CD4-positive, alpha-beta T cell treated with Interferon gamma for 1 hour (primary cell): ENCODE results near the gene CCDC63.
A peak's percentile ranks its signal among the peaks of the same experiment; 100 is the strongest.
"Not testable (repeated sequence)": the region's sequence is repeated elsewhere in the genome, so short reads cannot be mapped to it uniquely, and the experiment has no call there.

Source experiments
- DNase-seq: peaks from one replicate; pipeline ENCODE4 v3.0.0-alpha.2; 2020

The CCDC63 gene

DNA sequence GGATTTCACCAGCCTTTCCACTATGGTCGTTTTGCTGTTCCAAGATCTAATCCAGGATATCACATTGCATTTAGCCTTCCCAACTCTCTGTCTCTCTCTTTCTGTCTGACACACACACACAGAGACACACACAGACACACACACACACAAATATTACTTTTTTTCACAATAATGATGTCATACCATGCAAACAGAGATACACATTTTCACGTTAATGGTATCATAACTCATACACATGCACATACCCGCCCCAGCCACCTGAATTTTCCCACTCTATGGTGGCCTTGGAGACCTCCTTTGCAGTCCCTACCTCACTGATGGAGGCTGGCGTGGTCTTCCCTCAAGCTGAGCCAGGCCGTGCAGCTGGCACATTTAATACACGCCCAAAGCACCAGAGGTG, 80.8 kb downstream of the CCDC63 start:
- DNase-seq = no peak

GRCh38 chr12:110928700-110929099, 81.9 kb downstream of the CCDC63 start:
- no peak for DNase-seq

DNA sequence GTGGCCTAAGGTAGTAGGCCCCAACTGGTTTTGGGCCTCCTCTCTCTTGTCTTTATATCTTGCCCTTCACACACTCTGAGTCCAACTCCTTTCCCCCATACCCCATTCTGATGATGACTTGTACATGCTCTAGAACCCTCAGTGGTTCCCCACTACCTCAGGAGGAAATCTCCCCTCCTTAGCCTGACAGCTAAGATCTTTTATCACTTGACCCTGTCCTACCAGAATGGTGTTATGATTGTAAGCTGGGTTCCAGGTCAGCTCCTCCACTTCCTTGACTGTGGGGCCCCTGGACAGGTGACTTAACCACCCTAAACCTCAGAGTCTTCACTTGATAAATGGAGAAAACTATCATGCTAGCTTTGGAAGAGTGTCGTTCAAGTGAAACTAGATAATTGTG, 83.0 kb downstream of the CCDC63 start:
- DNase-seq = no peak

DNA sequence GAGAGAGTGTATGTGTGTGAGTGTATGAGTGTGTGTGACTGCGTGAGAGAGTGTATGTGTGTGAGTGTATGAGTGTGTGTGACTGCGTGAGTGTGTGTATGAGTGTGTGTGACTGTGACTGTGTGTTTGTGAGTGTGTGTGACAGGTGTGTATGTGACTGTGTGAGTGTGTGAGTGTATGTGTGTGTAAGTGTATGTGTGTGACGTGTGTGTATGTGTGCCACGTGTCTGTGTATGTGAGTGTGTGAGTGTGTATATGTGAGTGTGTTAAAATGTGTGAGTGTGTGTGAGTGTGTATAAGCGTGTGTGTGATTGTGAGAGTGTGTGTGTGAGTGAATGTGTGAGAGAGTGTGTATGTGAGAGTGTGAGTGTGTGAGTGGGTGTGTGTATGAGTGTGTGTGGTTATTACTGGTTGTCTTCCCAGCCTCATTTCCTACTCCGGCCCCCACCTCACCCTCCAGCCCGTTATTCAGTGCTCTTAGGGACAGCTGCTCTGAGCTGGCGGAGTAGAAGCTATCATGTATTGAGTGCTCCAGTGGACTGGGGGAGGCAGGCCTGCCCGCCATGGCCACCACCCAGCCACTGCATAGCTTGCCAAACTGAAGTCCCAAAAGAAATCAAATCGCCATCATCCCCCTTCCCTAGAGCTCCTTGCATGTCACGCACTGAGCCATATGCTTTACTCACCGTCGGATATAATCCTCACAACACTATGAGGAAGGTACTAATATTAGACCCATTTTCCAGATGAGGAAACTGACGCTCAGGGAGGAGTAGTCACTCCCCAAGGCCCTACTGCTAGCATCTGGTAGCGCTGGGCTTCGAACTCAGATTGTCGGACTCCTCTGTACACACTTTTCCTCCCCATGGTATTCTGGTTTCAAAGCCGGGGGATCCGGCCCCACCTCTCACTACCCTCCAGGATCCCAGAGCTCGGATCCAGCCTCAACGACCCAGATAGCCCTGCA, 83.8 kb downstream of the CCDC63 start:
- no peak for DNase-seq

DNA sequence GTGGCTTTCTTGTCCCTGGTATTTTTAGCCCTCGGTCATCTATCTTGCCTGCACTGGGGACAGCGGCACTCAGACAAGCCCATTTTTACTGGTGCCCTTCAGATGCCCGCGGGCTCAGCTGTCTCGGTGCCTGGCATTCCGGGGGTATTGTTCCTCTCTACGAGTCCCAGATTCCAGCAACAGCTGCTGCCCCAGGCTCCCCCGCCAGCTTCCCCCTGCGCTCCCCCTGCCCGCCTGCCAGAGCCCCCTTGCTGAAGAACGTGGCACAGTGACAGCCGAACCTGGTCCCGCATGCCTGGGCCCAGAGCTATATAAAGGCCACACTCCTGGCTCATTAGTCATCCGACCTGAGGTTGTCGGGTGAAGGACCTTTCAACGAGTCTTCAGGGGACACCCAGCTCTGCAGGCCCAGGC, 84.5 kb downstream of the CCDC63 start:
- no peak for DNase-seq

GRCh38 chr12:110932046-110932445, 85.3 kb downstream of the CCDC63 start:
- no peak for DNase-seq

DNA sequence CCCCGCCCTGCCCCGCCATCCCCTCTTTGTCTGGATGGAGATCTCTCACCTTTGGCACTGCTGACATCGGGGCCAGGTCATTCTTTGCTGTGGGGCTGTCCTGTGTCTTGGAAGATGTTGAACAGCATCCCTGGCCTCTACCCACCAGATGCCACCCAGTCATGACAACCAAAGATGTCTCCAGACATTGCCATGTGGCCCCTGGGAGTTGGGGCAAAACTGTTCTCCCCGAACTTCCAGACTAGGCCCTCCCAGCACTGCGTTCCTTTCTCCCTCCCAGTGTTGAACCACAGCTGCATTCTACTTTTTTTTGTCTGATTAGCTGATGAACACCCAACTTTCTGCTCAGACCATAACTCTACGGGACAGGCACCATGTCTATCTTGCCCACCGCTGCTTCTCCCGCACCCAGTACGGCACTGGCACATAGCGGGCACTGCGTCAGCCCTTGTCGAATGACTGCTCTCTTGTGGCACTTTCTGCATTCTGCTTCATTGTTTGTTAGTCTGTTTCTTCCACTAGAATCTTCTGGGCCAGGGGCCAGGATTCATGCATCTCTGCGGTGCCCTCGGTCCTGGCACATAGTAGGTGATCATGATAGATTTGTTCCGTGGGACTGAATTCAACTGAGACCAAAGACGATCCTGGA, 86.7 kb downstream of the CCDC63 start:
- DNase-seq = no peak

GRCh38 chr12:110934093-110934852, 87.5 kb downstream of the CCDC63 start:
- no peak for DNase-seq

- DNase-seq = no peak
These were observed 88.8 kb downstream of the CCDC63 start for GRCh38 chr12:110935588-110935987.

GRCh38 chr12:110936367-110937103, 89.7 kb downstream of the CCDC63 start:
- no peak for DNase-seq

DNA sequence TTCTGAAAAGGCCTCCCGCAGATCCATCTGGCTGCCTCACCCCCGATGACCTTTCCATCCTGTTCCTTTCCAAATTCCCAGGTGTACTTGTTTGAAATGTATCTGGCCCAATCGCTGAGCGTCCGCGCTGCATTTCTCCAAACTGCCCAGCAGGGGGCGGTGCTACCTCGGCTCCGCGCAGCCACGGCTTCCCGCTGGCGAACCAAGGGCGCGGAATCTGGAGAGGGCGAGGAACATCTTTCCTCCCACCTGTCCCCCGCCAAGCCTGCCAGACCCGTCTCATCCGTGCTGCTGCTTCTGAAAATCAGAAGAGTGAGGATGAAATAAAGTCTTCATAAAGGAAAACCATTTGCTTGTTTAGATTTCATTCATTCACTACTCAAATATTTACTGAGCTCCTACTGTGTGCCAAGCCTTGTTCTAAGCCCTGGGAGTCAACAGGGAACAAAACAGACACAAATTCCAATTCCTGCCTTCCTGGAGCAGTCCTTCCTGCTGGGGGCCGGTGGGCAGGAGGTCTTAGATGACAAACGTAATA, 90.4 kb downstream of the CCDC63 start:
- peak; percentile 24 for DNase-seq

GRCh38 chr12:110940296-110940695, 93.5 kb downstream of the CCDC63 start:
- no peak for DNase-seq

GRCh38 chr12:110940933-110941332, 94.1 kb downstream of the CCDC63 start:
- no peak for DNase-seq

DNA sequence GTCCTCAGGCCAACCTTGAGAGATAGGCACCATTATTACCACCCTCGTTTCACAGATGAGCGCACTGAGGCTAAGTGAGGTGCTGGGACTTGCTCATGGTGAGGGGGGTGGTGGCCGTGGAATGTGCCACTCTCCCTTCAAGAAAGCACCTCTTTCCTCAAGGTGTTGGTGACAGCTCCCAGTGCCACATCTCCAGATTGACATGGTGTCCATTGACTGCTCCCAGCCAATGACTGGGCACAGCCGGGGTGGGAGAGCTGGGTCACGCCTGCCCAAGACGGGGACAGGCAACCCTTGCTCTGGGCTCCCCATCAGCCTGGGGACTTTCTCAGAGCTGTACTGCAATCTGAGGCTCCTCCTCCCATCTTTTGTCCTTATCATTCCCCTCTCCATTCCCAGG, 94.6 kb downstream of the CCDC63 start:
- DNase-seq = no peak

GRCh38 chr12:110943373-110943772, 96.6 kb downstream of the CCDC63 start:
- no peak for DNase-seq

GRCh38 chr12:110948041-110948440, 101.3 kb downstream of the CCDC63 start:
- DNase-seq = no peak

GRCh38 chr12:110950466-110950865, 103.7 kb downstream of the CCDC63 start:
- DNase-seq = not testable (repeated sequence)

GRCh38 chr12:110950867-110951266, 104.1 kb downstream of the CCDC63 start:
- DNase-seq = not testable (repeated sequence)
